Measurements from ENCODE around the gene POU4F1. TPM values are rescaled to one million over a fixed set of nuclear protein-coding genes. Genes with fewer than 3 reads are reported as not detected.

POU4F1 gene
- total and polyA plus RNA-seq, 4 donors = 1.6 to 16.8 (median 13.7) TPM

DNA sequence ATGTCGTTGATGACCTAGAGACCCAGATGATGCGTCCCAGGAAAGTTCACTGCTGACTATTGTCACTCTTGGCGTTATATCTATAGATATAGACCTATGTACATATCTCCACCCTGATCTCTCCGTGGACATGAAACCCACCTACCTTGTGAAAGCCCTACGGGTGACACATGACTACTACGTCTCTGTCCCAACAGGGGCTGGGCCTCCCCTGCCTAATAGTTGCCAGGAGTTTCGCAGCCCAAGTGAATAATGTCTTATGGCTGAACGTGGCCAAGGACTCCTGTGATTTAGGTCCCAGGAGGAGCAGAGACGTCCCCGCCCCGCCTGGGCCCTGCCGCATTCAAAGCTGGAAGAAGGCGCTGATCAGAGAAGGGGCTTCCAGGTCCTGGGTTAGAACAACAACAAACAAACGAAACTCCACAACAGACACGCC lies 4.9 kb upstream of the POU4F1 start:
- Histone ChIP-seq H3K27me3 (ENCODE audit: control insufficient read depth, insufficient read depth, low read length) (peaks cover 84% of the 10 kb centered on the region), H3K36me3 (ENCODE audit: control insufficient read depth, insufficient read depth, low read length) (peaks cover 2% of the 10 kb centered on the region), H3K4me3 (ENCODE audit: low read depth, low read length) (peak overlapping the region; percentile 5), H3K9me3 (ENCODE audit: control insufficient read depth, insufficient read depth, low read length) (no peaks in the 10 kb centered on the region), H3K4me1 (ENCODE audit: control insufficient read depth, insufficient read depth, low read length) (peaks cover 32% of the 10 kb centered on the region), H3K27ac (ENCODE audit: low read depth, low read length) (no peak overlapping the region)
- 25% methylated on average over 12 of the region's 15 CpGs for whole genome bisulfite sequencing (ENCODE audit: insufficient coverage)
- peak in 1 of 6 donors; percentile 28 for DNase-seq (ENCODE audit: low read depth in 4 of 6, low spot score in 6 of 6)

DNA sequence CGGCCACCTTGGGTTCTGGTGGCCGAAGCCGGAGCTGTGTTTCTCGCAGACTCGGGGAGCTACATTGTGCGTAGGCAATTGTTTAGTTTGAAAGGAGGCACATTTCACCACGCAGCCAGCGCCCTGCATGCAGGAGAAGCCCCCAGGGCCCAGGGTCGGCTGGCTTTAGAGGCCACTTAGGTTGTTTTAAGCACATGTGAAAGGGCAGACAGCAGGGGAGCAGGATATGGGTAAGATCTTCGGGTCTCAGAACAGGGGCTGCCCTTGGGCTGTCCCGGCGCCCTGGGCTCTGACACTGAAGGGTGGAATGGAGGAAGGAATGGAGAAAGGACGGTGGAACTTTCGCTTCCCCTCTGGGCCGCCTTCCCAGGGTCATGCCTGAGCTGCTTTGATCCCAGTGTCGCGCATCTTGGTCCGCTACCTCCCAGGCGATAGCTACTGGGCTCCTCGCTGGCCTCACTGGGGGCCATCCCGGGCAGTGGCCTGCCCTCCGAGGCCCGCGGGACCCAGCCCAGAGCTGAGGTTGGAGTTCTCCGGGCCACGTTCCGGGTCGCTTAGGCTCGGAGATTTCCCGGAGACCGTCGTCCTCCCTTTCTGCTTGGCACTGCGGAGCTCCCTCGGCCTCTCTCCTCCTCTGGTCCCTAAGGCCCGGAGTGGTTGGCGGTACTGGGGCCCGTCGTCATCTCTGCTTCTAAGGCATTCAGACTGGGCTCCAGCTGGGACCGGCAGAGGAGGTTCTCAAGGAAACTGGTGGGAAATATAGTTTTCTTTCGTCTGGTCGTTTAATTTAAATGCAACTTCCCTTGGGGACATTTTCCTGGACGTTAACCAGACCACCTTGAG lies 4.3 kb upstream of the POU4F1 start:
- Histone ChIP-seq H3K9me3 (ENCODE audit: control insufficient read depth, insufficient read depth, low read length) (no peaks in the 10 kb centered on the region), H3K4me1 (ENCODE audit: control insufficient read depth, insufficient read depth, low read length) (peaks cover 35% of the 10 kb centered on the region), H3K36me3 (ENCODE audit: control insufficient read depth, insufficient read depth, low read length) (peaks cover 2% of the 10 kb centered on the region), H3K27me3 (ENCODE audit: control insufficient read depth, insufficient read depth, low read length) (peaks cover 90% of the 10 kb centered on the region), H3K4me3 (ENCODE audit: low read depth, low read length) (no peak overlapping the region), H3K27ac (ENCODE audit: low read depth, low read length) (no peak overlapping the region)
- DNase-seq (ENCODE audit: low read depth in 4 of 6, low spot score in 6 of 6) = peak in 1 of 6 donors; percentile 21
- WGBS (ENCODE audit: insufficient coverage) = 23% methylated on average over 39 of the region's 42 CpGs

DNA sequence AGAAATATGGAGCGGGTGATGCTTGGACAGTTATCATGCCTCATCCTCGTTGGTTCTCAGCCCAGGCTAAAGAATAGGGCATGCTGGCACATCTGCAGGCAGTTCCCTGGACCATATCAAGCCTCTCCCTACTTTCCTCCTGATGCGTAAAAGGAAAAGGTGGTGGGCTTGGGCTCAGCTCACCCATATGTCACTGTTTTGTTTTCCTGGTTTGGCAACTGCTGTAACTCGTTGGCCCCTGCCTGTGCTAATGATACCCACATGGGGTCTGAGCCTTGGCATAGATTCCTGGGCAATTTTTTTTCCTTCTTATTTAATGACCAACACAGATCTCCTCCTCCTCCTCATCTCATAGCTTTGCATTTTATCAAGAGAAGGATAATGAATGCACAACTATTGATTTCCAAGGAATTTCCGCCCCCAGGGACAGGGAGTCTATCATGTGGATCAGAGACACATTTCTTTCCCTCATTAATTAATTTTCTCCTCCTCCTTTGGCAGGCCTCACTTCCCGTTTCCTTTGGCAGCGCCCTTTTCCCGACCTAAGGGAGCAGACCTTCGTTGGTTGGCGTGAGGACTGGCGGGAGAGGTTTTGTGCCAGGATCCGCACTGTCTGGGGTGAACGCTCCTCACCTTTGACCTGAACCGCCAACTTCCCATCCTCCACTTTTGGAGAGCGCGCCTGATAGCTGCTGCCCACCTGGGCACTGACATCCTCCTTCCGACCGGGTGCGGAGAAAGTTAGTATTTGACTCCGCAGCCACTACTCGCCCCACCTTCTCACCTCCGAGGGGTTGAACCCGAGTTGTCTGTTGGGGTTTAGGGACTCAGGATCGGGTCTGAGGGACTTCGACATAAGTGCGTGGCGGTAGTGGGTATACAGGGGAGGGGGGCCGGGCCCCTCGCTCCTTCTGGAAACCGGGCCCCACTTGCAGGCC lies 3.4 kb upstream of the POU4F1 start:
- Histone ChIP-seq H3K9me3 (ENCODE audit: control insufficient read depth, insufficient read depth, low read length) (no peaks in the 10 kb centered on the region), H3K27me3 (ENCODE audit: control insufficient read depth, insufficient read depth, low read length) (peaks cover 90% of the 10 kb centered on the region), H3K36me3 (ENCODE audit: control insufficient read depth, insufficient read depth, low read length) (peaks cover 2% of the 10 kb centered on the region), H3K27ac (ENCODE audit: low read depth, low read length) (no peak overlapping the region), H3K4me3 (ENCODE audit: low read depth, low read length) (no peak overlapping the region), H3K4me1 (ENCODE audit: control insufficient read depth, insufficient read depth, low read length) (peaks cover 41% of the 10 kb centered on the region)
- 26% methylated on average over 15 of the region's 30 CpGs for WGBS (ENCODE audit: insufficient coverage)
- DNase-seq (ENCODE audit: low read depth in 4 of 6, low spot score in 6 of 6) = peak in 1 of 6 donors; percentile 16

DNA sequence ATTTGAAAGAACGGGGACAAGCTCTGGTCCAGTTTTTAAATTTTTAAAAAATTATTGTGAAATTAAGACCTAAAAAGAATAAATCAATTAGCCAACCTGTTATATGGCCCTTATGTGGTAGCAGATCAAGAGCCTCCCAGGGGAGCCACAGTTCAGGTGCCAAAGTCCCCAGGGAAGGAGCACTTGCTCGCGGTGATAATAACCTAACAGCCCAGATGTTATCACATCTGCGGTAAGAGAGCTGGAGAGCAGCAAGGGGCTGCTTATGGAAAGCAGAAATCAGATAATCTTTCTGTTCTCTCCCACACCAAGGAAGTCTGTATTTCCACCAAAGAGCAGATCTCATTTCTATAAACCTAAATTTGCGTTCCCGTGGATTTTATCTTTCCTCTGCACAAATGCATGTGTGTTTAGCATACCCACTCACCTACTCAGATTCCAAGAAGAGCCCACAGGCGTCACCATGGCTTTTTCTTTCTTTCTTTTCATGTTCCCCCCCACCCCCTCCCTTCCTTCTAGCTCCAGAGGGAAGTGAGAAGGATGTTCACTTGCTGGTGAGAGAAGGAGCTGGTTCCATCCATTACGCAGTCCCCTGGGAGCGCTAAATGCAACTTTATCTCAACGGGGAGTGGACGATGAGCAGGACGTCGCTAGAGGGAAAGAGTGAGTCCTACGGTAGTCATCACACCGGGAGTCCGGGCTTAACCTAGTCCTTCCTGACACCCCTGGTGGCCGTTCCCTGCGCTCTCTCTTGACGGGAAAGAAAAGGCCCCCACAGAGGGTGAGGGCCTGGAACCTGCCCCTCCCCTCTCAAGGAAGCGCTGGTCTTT lies 1.6 kb upstream of the POU4F1 start:
- peak in 1 of 6 donors; percentile 69 for DNase-seq (ENCODE audit: low read depth in 4 of 6, low spot score in 6 of 6)
- 26% methylated on average over 18 of the region's 20 CpGs for WGBS (ENCODE audit: insufficient coverage)
- no peak overlapping the region for H3K4me3 ChIP-seq (ENCODE audit: low read depth, low read length)
- peaks cover 48% of the 10 kb centered on the region for H3K4me1 ChIP-seq (ENCODE audit: control insufficient read depth, insufficient read depth, low read length)
- H3K9me3 ChIP-seq (ENCODE audit: control insufficient read depth, insufficient read depth, low read length) = no peaks in the 10 kb centered on the region
- H3K36me3 ChIP-seq (ENCODE audit: control insufficient read depth, insufficient read depth, low read length) = peaks cover 2% of the 10 kb centered on the region
- H3K27me3 ChIP-seq (ENCODE audit: control insufficient read depth, insufficient read depth, low read length) = peaks cover 96% of the 10 kb centered on the region
- H3K27ac ChIP-seq (ENCODE audit: low read depth, low read length) = no peak overlapping the region

DNA sequence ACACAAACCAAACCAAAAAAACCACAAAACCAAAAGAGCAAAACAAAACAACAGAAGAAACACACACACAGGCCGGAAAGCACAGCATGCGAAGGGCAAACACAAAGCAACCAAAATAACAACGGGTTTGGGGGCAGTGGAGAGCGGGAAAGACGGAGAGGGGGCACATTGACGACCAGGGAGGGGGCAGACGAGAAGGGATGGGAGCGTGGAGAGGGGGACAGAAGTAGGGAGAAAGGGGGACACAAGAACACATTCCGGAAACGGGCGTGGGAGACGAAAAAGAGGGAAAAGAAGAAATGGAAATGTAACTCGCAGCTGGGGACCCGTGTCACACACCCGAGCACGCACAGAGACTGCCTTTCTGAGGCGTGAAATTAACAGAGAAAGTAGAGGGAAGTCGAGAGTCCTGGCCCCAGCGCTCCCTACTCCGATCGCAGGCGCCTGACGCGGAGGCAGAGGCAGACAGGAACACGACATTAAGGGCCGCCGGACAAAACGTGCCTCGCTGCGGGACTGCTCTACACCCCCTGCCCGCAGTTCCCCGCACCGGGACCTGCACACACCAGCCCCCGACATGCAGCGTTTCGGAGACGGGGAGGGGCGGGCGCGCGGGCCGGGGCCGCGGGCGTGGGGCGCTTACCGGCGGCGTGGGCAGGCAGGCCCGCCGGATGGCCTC lies 652 bp downstream of the POU4F1 start:
- no peak overlapping the region for H3K27ac ChIP-seq (ENCODE audit: low read depth, low read length)
- 1% methylated on average over 48 of the region's 51 CpGs for WGBS (ENCODE audit: insufficient coverage)
- H3K4me1 ChIP-seq (ENCODE audit: control insufficient read depth, insufficient read depth, low read length) = peaks cover 30% of the 10 kb centered on the region
- peaks cover 96% of the 10 kb centered on the region for H3K27me3 ChIP-seq (ENCODE audit: control insufficient read depth, insufficient read depth, low read length)
- peak overlapping the region; percentile 18 for H3K4me3 ChIP-seq (ENCODE audit: low read depth, low read length)
- H3K36me3 ChIP-seq (ENCODE audit: control insufficient read depth, insufficient read depth, low read length) = peaks cover 1% of the 10 kb centered on the region
- DNase-seq (ENCODE audit: low read depth in 4 of 6, low spot score in 6 of 6) = peak in 2 of 6 donors; percentile 49 to 52
- H3K9me3 ChIP-seq (ENCODE audit: control insufficient read depth, insufficient read depth, low read length) = no peaks in the 10 kb centered on the region

DNA sequence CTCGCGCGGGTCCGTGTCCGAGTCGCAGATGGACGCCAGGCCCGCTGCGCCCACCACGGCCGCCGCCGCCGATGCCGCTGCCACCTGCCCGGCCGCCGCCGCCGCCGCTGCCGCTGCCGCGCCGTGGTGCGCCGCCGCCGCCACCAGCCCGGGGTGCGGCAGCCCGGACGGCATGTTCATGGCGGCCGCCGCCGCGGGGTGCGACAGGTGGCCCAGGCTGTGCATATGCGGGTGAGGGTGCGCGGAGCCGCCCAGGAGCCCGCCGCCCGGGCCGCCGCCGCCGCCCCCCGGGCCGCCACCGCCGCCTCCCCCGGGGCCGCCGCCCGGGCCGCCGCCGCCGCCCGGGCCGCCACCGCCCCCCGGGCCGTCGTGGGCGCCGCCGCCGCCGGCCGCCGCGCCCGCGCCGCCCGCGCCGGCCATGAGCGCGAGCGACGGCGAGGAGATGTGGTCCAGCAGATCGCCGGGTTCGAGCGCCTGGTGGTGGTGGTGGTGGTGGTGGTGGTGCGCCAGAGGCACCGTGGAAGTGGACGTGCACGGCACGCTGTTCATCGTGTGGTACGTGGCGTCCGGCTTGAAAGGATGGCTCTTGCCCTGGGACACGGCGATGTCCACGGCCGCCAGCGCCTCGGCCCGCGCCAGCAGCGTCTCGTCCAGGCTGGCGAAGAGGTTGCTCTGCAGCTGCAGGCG lies 1.3 kb downstream of the POU4F1 start:
- H3K27me3 ChIP-seq (ENCODE audit: control insufficient read depth, insufficient read depth, low read length) = peaks cover 96% of the 10 kb centered on the region
- no peaks in the 10 kb centered on the region for H3K36me3 ChIP-seq (ENCODE audit: control insufficient read depth, insufficient read depth, low read length)
- WGBS (ENCODE audit: insufficient coverage) = 1% methylated on average over 110 of the region's 112 CpGs
- peak overlapping the region; percentile 9 for H3K4me3 ChIP-seq (ENCODE audit: low read depth, low read length)
- H3K4me1 ChIP-seq (ENCODE audit: control insufficient read depth, insufficient read depth, low read length) = peaks cover 26% of the 10 kb centered on the region
- DNase-seq (ENCODE audit: low read depth in 4 of 6, low spot score in 6 of 6) = no peak
- no peak overlapping the region for H3K27ac ChIP-seq (ENCODE audit: low read depth, low read length)
- H3K9me3 ChIP-seq (ENCODE audit: control insufficient read depth, insufficient read depth, low read length) = no peaks in the 10 kb centered on the region

DNA sequence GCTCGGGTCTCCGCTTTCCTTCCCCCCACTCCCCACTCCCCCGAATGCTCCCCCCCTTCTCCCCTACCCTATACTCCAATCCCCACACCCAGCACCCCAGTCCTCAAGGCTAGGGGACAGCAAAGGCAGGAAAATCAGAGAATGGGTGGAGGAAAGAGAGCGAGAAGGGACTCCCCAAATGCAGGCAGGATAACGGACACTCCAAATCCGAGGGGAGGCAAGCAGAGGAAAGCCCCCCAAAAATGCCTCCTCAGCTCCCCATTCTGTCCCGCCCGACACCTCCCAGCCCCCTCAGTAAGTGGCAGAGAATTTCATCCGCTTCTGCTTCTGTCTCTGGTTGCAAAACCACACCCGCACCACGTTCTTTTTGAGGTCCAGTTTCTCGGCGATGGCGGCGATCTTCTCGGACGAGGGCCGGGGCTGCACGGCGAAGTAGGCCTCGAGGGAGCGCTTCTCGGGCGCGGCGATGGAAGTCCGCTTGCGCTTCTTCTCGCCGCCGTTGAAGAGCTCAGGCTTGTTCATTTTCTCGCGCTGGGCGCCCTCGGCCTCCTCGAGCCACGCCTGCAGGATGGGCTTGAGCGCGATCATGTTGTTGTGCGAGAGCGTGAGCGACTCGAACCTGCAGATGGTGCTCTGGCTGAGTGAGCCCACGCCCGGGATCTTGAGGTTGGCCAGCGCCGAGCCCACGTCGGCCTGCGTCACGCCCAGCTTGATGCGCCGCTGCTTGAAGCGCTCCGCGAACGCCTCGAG lies 2.1 kb downstream of the POU4F1 start:
- DNase-seq (ENCODE audit: low read depth in 4 of 6, low spot score in 6 of 6) = peak in 2 of 6 donors; percentile 67 to 80
- Histone ChIP-seq H3K4me1 (ENCODE audit: control insufficient read depth, insufficient read depth, low read length) (peaks cover 29% of the 10 kb centered on the region), H3K27me3 (ENCODE audit: control insufficient read depth, insufficient read depth, low read length) (peaks cover 96% of the 10 kb centered on the region), H3K36me3 (ENCODE audit: control insufficient read depth, insufficient read depth, low read length) (no peaks in the 10 kb centered on the region), H3K27ac (ENCODE audit: low read depth, low read length) (no peak overlapping the region), H3K9me3 (ENCODE audit: control insufficient read depth, insufficient read depth, low read length) (no peaks in the 10 kb centered on the region), H3K4me3 (ENCODE audit: low read depth, low read length) (peak overlapping the region; percentile 21)
- WGBS (ENCODE audit: insufficient coverage) = 2% methylated on average over 57 of the region's 58 CpGs

GRCh38 chr13:78600280-78600883 lies 3.0 kb downstream of the POU4F1 start:
- Histone ChIP-seq H3K27me3 (ENCODE audit: control insufficient read depth, insufficient read depth, low read length) (peaks cover 96% of the 10 kb centered on the region), H3K27ac (ENCODE audit: low read depth, low read length) (no peak overlapping the region), H3K4me3 (ENCODE audit: low read depth, low read length) (no peak overlapping the region), H3K4me1 (ENCODE audit: control insufficient read depth, insufficient read depth, low read length) (peaks cover 38% of the 10 kb centered on the region), H3K9me3 (ENCODE audit: control insufficient read depth, insufficient read depth, low read length) (no peaks in the 10 kb centered on the region), H3K36me3 (ENCODE audit: control insufficient read depth, insufficient read depth, low read length) (no peaks in the 10 kb centered on the region)
- peak in 2 of 6 donors; percentile 46 to 59 for DNase-seq (ENCODE audit: low read depth in 4 of 6, low spot score in 6 of 6)
- 10% methylated on average over 7 of the region's 13 CpGs for WGBS (ENCODE audit: insufficient coverage)

Data from spinal cord (tissue), 10 donors.